SIG-M5 treated with dmso at 0.1 percent for 504 hours (cell line): ENCODE results near the gene AP1B1.

Experiments
- DNase-seq: peaks from one replicate; lab custom pipeline; 2025; ENCODE audit not compliant: unreplicated experiment; lab: John Stamatoyannopoulos, UW

AP1B1 gene

GRCh38 chr22:29314537-29315285 lies 73.7 kb downstream of the AP1B1 start:
- no peak for DNase-seq

DNA sequence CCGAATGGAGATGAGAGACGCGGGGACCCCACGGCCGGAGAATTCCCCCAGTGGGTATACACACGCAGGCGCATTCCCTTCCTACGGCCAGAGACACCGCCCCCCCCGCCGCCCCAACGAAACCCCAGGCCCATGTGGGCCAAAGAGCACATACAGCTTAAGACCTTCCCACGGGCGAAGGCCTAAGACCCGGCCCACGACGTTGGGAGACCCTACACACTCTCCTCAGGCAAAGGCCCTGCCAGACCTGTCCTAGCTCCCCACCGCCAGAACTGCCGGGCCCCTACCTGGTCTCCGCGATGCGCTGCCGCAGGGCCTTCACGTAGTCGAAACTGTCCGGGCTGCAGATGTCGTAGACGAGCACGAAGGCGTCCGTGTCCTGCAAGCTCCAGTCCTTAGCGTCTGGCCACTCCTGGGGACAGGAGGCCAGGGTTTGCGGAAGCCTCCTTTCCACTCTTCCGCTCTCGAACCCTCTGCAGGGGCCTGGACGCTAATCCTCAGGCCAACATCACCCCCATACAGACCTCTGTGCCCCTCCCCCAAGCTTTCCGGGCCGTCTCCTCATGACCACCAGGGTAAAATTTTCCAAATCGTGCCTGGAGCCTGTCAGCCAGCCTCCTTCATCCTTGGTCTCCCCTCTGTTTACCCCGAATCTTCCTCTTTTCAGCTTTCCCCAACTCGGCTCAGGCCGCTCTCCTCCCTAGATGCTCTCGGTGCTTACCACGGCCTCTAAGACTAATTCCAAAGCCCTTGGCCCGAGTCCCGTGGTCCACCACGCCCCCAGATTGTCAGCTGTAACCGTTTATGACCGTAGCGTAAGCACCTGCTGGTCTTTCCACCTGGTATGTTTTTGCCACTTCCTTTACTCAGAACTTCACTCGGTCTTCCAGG lies 74.5 kb downstream of the AP1B1 start:
- DNase-seq = no peak

DNA sequence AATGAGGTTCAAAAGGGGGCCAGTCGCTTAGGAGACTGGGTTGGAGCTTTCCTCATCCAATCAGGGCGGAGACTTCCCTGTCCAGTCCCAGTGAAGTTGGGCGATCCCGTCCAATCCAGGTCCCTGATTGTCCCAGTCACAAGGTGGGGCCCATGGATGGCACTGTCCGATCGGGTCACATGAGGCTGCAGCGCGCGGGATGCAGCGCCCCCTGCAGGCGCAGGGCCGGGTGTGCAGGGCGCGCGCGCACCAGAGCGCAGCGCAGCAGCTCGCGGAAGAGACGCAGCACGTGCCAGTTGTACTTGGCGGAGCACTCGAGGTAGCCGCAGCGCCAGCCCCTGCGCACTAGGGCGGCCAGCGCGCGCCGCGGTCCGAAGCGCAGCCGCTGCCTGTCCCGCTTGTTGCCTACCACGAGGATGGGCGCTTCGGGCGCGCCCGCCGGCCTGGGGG lies 75.2 kb downstream of the AP1B1 start:
- no peak for DNase-seq

GRCh38 chr22:29312218-29313125 lies 75.9 kb downstream of the AP1B1 start:
- DNase-seq = no peak

- no peak for DNase-seq
These were observed 76.7 kb downstream of the AP1B1 start for GRCh38 chr22:29311464-29312217.

DNA sequence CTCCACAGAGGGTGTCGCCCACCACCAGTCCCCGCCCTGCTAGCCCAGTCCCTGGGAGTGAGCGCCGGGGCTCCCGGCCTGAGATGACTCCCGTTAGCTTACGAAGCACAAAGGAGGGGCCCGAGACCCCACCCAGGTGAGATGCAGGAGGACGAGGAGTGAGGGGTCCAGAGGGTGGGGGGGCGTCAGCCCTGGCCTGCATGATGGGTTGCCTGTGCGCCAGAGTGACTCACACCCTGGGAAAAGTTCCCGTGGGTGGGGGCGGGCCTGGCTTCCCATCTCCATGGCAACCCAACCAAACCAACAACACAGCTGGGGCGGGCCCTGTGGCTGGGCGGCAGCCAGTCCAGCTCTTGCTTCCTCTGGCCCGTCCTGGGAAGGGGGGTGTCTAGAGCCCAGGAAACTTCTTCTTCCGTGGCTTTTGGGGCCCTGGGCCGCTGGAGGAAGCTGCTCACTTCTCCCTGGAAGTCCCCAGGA lies 77.5 kb downstream of the AP1B1 start:
- DNase-seq = peak; percentile 85

GRCh38 chr22:29310065-29310862 lies 78.1 kb downstream of the AP1B1 start:
- no peak for DNase-seq

DNA sequence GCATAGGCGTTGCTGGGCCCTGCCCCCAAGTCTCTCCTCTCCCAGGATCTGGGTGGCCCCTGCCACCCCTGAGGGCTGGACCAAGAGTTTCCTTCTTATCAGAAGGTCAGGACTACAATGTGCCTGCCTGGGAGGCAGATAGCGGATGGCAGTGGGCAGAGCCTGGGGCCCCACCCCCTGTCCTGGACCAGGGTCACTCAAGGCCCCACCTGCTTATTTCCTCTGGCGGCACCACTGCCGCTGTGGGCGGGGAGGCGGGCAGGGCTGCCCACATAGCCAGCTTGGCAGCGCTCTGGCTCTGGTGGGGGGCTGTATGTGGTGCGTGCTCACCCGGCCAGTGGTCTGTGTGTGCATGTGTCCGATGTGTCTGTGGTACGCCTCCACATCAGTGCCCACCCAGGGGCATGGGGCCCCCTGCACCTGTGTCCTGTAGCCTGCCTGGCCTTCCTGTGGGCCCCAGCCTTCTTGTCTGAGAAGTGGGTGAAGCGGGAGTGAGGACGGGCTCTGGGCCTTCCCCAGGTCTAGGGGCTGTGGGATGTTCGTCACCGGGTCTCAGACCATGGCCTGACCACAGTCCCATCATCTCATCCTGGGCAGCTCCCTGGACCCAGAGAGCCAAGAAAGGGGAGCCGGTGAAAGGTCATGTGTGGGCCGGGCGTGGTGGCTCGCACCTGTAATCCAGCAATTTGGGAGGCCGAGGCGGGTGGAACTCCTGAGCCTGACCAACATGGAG lies 78.9 kb downstream of the AP1B1 start:
- DNase-seq = no peak

DNA sequence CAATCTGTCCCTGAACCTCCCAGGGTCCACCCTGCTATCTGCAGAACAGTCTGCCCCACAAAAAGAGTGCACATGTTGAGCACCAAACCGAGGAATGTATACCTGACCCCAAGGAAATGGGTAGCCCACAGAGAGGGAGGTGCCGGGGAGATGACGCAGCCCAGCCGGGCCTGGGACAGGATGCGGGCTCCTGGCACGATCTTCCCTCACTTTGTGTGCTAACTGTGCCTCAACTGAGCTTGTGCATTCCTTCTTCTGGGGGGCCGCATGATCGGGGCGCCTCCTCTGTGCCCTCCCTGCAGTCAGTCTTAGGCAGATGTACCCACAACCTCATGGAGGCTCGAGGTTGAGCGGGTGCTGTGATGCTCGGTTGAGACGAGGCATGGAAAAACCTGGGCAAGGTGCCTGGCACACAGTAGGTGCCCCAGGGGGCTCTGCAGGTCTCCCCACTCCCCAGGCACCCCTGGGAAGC lies 79.5 kb downstream of the AP1B1 start:
- no peak for DNase-seq

DNA sequence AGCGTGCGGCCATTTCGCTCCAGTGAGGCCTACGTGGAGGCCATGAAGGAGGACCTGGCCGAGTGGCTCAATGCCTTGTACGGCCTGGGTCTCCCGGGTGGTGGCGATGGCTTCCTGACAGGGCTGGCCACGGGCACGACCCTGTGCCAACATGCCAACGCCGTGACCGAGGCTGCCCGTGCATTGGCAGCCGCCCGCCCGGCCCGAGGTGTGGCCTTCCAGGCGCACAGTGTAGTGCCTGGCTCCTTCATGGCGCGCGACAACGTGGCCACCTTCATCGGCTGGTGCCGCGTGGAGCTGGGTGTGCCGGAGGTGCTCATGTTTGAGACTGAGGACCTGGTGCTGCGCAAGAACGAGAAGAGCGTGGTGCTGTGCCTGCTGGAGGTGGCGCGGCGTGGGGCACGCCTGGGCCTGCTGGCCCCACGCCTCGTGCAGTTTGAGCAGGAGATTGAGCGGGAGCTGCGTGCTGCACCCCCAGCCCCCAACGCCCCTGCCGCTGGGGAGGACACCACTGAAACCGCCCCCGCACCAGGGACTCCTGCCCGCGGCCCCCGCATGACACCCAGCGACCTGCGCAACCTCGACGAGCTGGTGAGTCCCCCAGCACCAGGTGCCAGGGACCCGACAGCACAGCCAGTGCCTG lies 80.1 kb downstream of the AP1B1 start:
- no peak for DNase-seq

DNA sequence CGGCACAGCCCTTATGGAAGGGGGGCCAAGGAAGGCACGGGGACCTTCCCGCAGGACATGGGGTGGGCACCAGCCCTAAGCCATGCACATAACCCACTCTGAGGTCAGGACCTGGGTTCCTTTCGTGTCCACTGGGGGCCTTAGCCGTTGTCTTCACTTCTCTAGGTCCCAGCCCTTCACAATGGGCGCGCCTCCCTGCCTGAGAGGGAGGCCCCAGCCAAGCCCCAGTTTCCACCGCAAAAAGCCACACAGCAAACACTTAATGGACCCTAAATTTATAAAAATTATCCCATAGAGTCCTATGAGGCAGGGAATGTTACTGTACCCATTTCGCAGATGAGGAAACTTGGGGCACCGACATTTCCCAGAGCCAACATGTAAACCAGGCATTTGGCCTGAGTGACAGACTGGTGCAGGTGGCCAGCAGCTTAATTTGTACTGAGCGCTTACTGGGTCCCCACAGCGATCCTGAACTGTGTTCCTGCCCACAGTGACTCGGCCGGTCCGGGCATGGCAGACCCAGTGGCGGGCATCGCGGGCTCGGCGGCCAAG lies 80.7 kb downstream of the AP1B1 start:
- DNase-seq = no peak

DNA sequence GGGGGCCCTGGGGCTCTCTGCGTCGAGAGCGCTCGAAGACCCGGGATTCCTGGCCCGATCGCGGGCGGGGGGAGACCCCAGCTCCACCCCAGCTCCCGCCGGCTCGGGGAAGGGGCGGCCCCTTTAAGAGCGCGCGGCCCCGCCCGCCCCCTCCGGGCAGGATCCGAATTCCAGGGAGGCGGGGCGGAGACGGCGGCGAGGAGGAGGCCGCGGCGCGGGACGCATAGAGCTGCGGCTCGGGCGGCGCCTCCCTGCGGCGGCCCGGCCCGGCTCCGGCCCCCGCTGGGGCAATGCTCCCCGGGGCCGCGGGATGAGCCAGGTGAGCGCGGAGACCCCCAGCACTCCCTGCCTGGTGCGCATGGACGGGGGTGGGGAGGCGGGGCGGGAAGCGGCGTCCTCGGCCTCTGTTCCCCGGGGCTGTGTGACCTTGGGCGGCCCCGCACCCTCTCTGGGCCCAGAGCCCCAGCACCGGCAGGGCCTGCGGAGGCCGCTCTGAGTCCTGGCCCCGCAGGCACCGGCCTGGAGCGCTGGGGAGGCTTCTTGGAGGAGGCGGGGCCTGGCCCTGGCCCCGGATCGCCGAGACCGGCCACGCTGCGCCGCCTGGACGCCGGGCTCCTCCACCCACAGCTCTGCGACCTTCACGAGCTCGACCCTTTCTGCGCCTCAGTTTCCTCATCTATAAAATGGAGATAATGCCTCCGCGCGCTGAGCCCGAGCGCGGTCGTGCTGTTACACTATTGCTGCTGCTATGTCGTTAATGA lies 81.4 kb downstream of the AP1B1 start:
- DNase-seq = peak; percentile 25

GRCh38 chr22:29306175-29306834 lies 82.1 kb downstream of the AP1B1 start, which contains the start of gene GAS2L1:
TSS of gene GAS2L1 (plus strand) at chr22:29306650. CDS start at chr22:29308106, 1,456 bp downstream.
- DNase-seq = peak; percentile 42

GRCh38 chr22:29305836-29306174 lies 82.6 kb downstream of the AP1B1 start:
- DNase-seq = no peak

DNA sequence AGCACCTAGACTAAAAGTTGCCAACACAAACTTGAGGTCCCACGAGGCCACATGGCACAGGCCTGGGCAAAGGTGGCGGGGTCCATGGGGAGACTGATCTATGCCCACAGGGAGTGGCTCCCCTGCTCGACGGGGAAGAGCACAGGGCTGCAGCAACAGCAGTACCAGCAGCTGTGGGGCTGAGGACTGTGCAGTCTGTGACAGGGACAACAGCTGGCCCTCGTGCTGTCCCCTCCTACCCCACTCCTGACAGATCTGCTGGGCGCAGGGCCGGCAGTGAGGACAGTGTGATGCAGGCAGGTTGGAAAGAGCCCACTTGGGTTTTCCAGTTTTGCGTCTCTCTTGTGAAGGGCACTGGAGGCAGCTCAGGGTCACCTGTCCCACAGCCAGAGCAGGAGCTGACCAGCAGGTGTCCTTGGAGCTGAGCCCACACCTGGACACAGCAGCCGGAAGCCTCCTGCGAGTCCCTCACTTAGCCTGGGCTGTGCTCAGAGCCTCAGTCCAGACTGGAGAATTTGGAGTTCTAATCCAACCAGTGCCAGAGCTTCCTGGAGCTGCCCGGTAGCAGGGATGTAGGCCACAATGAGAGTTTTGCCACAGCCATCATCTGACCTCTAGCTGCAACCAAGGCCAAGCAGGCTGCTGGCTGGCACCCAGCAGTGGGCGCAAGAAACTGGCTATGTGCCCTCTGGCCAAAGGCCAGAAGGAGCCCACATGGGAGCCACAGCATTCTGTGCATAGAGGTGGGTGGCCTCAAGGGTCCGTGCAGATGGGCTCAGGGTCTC lies 85.5 kb downstream of the AP1B1 start:
- no peak for DNase-seq

DNA sequence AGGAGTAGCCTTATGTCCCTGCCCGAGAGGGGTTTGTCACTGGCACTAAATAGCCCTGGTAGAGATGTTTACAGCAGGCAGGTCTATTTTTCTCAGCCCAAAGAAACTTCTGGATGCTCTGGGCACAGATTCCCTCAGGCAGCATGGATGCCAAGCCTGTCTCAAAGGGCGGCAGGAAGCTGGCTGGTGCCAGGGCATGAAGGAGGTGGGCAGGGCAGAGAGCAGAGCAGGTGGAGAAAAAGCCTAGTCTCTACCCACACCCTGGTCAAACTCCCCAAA lies 86.0 kb downstream of the AP1B1 start:
- DNase-seq = no peak
